ENCODE data around the gene NAGK. TPM values are rescaled to one million over a fixed set of nuclear protein-coding genes. Genes with fewer than 3 reads are reported as not detected.
A peak's percentile ranks its signal among the peaks of the same experiment; 100 is the strongest.

Gene NAGK
- total and polyA plus RNA-seq, 9 of the 15 experiments (the other 6 are each of a cell fraction or from before 2014, with no cell fraction given): 4.9 to 14.9 (median 10.6) TPM

DNA sequence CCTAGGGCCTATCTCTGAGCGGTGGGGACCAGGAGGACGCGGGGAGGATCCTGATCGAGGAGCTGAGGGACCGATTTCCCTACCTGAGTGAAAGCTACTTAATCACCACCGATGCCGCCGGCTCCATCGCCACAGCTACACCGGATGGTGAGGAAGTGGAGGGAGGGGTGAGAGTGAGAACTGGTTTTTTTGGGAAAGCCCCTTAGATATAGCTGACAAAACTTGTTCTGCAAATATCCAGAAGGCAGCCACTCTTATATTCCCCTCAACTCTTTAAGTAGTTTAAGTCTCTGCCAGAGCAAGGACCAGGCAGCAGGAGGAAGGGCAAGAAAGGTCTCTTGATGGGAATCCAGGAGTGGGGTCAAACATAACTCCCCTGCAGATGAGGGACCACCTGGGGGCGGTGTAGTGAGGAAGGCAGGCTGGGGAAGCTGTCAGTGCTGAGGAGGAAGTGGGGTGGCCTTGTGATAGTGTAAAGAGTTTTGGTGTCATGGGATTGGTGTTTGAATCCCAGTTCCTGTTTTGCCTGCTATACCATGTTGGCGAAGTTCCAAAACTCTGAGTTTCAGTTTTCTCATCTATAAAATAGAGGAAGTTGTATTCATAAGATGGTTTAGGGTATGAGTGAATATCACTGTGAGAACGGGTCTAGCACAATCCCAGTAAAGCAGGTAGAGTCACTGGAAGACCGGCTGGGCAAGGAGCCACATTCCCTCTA, 3.4 kb downstream of the NAGK start:
- Histone ChIP-seq H3K9ac (ENCODE audit: insufficient read depth in 1 of 2, low read depth in 2 of 2, low read length in 2 of 2) (0 out of 4 replicates have a peak overlapping the region, but pooled peaks of 1 of the 2 experiments have one; percentile 10), H3K36me3 (ENCODE audit: control insufficient read depth, insufficient read depth, low read length) (peaks cover 6% of the 10 kb centered on the region; the same call in 2 of the 3 replicates), H2AFZ (ENCODE audit: low read depth, low read length) (no peak overlapping the region), H3K9me1 (ENCODE audit: control insufficient read depth, insufficient read depth, low read length) (peaks cover 3% of the 10 kb centered on the region), H3K4me2 (ENCODE audit: insufficient read depth, low read length) (no peak overlapping the region), H3K4me3 (no peak overlapping the region), H4K20me1 (replicated peaks; ENCODE audit: control insufficient read depth, insufficient read depth, low read length) (0 out of 2 replicates have a peak, but pooled peaks cover 3% of the 10 kb centered on the region), H3K79me2 (ENCODE audit: control insufficient read depth, insufficient read depth, low read length) (peaks cover 10% of the 10 kb centered on the region; the same call in 2 of the 3 replicates), H3K9me3 (replicated peaks; ENCODE audit: control insufficient read depth, insufficient read depth, low read depth, low read length) (no peaks in the 10 kb centered on the region), H3K4me1 (replicated peaks in 1 of 2; ENCODE audit: control insufficient read depth in 2 of 2, insufficient read depth in 2 of 2, low read length in 2 of 2) (peaks cover 26 to 27% of the 10 kb centered on the region in 2 experiments), H3K27me3 (ENCODE audit: control insufficient read depth in 2 of 2, insufficient read depth in 2 of 2, low read length in 2 of 2) (no peaks in the 10 kb centered on the region), H3K27ac (ENCODE audit: extremely low read depth, low read depth, low read length) (peak overlapping the region; percentile 34; the same call in 2 of the 3 replicates)
- POLR2A ChIA-PET: interaction anchor here (0.6 to 2.8 kb wide), 5 partner anchors 10 to 260 kb away, joined by 3 to 10 read pairs (median 4); partner anchors contain the start of gene ZNF638
- WGBS (ENCODE audit: insufficient coverage, low coverage, missing lambda C conversion rate): 66% methylated on average over 10 of the region's 14 CpGs
- no TSS peak for BruUV-seq (replicated peaks)
- peak in 2 of 4 experiments; percentile 35 to 36 for DNase-seq (ENCODE audit: extremely low read depth in 1 of 4, low spot score in 3 of 4)
- in situ Hi-C loops (cut with MboI) (no loop called here), intact Hi-C loops (cut with micrococcal nuclease) (no loop called here)
- no peak for ATAC-seq
- CTCF ChIA-PET (ENCODE audit: low intra/inter-chr PET ratio): no interaction called here
- no peak for FAIRE-seq
- TF ChIP-seq, protein P1, sequence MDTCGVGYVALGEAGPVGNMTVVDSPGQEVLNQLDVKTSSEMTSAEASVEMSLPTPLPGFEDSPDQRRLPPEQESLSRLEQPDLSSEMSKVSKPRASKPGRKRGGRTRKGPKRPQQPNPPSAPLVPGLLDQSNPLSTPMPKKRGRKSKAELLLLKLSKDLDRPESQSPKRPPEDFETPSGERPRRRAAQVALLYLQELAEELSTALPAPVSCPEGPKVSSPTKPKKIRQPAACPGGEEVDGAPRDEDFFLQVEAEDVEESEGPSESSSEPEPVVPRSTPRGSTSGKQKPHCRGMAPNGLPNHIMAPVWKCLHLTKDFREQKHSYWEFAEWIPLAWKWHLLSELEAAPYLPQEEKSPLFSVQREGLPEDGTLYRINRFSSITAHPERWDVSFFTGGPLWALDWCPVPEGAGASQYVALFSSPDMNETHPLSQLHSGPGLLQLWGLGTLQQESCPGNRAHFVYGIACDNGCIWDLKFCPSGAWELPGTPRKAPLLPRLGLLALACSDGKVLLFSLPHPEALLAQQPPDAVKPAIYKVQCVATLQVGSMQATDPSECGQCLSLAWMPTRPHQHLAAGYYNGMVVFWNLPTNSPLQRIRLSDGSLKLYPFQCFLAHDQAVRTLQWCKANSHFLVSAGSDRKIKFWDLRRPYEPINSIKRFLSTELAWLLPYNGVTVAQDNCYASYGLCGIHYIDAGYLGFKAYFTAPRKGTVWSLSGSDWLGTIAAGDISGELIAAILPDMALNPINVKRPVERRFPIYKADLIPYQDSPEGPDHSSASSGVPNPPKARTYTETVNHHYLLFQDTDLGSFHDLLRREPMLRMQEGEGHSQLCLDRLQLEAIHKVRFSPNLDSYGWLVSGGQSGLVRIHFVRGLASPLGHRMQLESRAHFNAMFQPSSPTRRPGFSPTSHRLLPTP (IDR thresholded peaks at IDR 0.05; ENCODE audit: borderline replicate concordance, extremely low read depth, insufficient read length): no peak
- peak; percentile 86 for TF ChIP-seq NFIC (IDR thresholded peaks at IDR 0.05)
- TF ChIP-seq SMARCA4 (IDR thresholded peaks at IDR 0.05): no peak
- TF ChIP-seq ZZZ3 (IDR thresholded peaks at IDR 0.05): no peak
- TF ChIP-seq HCFC1 (IDR thresholded peaks at IDR 0.05; ENCODE audit: low read depth, low read length): no peak
- TF ChIP-seq, protein P2, sequence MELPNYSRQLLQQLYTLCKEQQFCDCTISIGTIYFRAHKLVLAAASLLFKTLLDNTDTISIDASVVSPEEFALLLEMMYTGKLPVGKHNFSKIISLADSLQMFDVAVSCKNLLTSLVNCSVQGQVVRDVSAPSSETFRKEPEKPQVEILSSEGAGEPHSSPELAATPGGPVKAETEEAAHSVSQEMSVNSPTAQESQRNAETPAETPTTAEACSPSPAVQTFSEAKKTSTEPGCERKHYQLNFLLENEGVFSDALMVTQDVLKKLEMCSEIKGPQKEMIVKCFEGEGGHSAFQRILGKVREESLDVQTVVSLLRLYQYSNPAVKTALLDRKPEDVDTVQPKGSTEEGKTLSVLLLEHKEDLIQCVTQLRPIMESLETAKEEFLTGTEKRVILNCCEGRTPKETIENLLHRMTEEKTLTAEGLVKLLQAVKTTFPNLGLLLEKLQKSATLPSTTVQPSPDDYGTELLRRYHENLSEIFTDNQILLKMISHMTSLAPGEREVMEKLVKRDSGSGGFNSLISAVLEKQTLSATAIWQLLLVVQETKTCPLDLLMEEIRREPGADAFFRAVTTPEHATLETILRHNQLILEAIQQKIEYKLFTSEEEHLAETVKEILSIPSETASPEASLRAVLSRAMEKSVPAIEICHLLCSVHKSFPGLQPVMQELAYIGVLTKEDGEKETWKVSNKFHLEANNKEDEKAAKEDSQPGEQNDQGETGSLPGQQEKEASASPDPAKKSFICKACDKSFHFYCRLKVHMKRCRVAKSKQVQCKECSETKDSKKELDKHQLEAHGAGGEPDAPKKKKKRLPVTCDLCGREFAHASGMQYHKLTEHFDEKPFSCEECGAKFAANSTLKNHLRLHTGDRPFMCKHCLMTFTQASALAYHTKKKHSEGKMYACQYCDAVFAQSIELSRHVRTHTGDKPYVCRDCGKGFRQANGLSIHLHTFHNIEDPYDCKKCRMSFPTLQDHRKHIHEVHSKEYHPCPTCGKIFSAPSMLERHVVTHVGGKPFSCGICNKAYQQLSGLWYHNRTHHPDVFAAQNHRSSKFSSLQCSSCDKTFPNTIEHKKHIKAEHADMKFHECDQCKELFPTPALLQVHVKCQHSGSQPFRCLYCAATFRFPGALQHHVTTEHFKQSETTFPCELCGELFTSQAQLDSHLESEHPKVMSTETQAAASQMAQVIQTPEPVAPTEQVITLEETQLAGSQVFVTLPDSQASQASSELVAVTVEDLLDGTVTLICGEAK (IDR thresholded peaks at IDR 0.05): peak; percentile 51; the same call in 1 of the 2 replicates
- TF ChIP-seq, protein P2 (CRISPR knock-in tag; IDR thresholded peaks at IDR 0.05): no peak
- peak; percentile 38; the same call in 1 of the 2 replicates for TF ChIP-seq PKNOX1 (IDR thresholded peaks at IDR 0.05)

All from K562 (cell line).